ENCODE results near the gene HS3ST4.

Gene HS3ST4

GRCh38 chr16:26120729-26121128, 429.0 kb downstream of the HS3ST4 start:
- no peak for DNase-seq

- DNase-seq: no peak
Measured at GRCh38 chr16:26128296-26128695, 436.5 kb downstream of the HS3ST4 start.

GRCh38 chr16:26129997-26130396, 438.2 kb downstream of the HS3ST4 start:
- DNase-seq: no peak

GRCh38 chr16:26133416-26134093, 441.8 kb downstream of the HS3ST4 start:
- no peak for DNase-seq

- DNase-seq: no peak
Measured at GRCh38 chr16:26134588-26134987, 442.8 kb downstream of the HS3ST4 start.

- DNase-seq: no peak
Measured at GRCh38 chr16:26137956-26138355, 446.2 kb downstream of the HS3ST4 start.

- DNase-seq: no peak
Measured at GRCh38 chr16:26139091-26139490, 447.3 kb downstream of the HS3ST4 start.

GRCh38 chr16:26139884-26140283, 448.1 kb downstream of the HS3ST4 start:
- DNase-seq: no peak

GRCh38 chr16:26149364-26150190, 457.8 kb downstream of the HS3ST4 start:
- DNase-seq: no peak

- no peak for DNase-seq
Measured at GRCh38 chr16:26155221-26155620, 463.5 kb downstream of the HS3ST4 start.

GRCh38 chr16:26157319-26157718, 465.6 kb downstream of the HS3ST4 start:
- no peak for DNase-seq

GRCh38 chr16:26158142-26158759, 466.5 kb downstream of the HS3ST4 start:
- DNase-seq: no peak

- no peak for DNase-seq
Measured at GRCh38 chr16:26161461-26162180, 469.9 kb downstream of the HS3ST4 start.

- DNase-seq: no peak
Measured at GRCh38 chr16:26169473-26169872, 477.7 kb downstream of the HS3ST4 start.

GRCh38 chr16:26175944-26176343, 484.2 kb downstream of the HS3ST4 start:
- no peak for DNase-seq

- no peak for DNase-seq
Measured at GRCh38 chr16:26177438-26177837, 485.7 kb downstream of the HS3ST4 start.

- no peak for DNase-seq
Measured at GRCh38 chr16:26178298-26178697, 486.5 kb downstream of the HS3ST4 start.

- no peak for DNase-seq
Measured at GRCh38 chr16:26186091-26186615, 494.4 kb downstream of the HS3ST4 start.

Measured in DMS53 (cell line).